GM12801 (cell line): ENCODE measurements around the gene RNF114.

Experiments
- TF ChIP-seq, protein P1 (sequence below): IDR thresholded peaks from one replicate; pipeline ENCODE4 v1.5.1; 2011; ENCODE audit warnings: control low read depth; ENCODE audit not compliant: insufficient read length; ENCODE audit errors: extremely low read depth

RNF114 gene

DNA sequence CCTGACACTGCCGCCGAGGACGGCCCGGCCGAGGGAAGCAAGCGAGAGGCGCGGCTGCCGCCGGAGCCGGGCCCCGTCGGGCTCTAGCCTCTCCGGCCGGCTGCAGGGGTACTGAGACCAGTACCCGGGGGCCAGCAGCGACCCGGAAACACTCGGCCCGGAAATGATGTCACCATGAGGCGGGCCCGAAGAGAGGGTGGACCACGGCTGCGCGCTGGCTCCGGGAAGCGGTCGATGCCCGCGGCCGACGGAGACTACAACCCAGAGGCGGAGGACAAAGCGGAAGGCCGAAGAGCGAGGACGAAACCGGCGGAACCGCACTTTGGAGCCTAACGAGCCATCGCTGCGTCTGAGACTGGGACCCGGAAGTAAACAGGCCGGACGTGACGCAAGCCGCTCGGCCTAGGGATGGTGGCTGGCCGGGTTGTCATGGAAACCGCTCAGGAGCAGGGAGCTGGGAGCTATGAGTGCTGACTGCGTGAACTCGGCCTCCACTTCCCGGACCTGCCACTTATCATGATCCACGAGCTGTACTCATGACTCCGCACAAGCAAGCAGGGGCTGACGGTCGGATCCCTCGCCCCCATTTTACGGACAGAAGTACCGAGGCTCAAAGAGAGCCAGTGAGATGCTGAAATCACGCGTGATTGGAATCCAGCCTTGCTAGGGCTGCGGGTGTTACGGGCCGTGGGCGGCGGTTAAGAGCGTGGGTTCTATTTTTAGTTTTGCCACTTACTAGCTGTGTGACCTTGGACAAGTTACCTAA lies 20.6 kb upstream of the RNF114 start, which contains the start of gene SPATA2:
Gene SPATA2 (minus strand): TSS at position 150 of the 766 bp plus-strand sequence. CDS start 7,039 bp downstream, outside the sequence.
- TF ChIP-seq, protein P1, sequence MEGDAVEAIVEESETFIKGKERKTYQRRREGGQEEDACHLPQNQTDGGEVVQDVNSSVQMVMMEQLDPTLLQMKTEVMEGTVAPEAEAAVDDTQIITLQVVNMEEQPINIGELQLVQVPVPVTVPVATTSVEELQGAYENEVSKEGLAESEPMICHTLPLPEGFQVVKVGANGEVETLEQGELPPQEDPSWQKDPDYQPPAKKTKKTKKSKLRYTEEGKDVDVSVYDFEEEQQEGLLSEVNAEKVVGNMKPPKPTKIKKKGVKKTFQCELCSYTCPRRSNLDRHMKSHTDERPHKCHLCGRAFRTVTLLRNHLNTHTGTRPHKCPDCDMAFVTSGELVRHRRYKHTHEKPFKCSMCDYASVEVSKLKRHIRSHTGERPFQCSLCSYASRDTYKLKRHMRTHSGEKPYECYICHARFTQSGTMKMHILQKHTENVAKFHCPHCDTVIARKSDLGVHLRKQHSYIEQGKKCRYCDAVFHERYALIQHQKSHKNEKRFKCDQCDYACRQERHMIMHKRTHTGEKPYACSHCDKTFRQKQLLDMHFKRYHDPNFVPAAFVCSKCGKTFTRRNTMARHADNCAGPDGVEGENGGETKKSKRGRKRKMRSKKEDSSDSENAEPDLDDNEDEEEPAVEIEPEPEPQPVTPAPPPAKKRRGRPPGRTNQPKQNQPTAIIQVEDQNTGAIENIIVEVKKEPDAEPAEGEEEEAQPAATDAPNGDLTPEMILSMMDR = no peak

DNA sequence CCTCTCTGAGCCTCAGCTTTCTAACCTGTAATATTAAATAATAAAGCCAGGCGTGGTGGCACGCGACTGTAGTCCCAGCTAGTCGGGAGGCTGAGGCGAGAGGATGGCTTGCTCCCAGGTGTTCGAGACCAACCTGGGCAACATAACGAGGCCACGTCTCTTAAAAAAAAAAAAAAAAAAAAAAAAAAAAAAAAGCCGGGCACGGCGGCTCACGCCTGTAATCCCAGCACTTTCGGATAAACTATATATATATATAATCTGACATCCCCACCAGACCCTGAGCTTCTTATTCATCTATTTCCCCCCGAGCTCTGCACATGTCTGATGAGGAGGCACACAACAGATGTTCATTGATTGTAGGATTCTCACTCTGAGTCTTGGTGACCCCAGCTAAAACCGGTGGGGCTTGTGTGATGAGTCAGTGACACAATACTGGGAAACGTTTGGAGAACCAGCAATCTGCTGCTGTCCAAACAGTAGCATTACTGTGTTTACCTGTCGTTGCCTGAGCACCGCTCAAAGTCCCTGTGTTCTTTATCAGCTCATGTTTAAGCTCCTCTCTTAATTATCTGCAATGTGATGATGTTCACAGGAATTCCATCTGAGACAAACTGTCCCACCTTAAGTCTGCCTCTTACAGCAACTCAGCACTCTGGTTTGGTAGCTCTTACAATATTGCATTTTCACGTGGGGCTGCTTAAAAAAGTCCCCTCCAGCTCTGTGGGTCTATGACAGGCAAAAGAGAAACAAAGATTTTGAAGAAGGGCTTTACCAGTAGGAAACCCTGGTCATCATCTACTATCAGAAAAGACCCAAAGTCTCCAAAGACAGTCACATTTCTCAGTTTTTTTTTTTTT lies 19.8 kb upstream of the RNF114 start:
- TF ChIP-seq, protein P1 = no peak

DNA sequence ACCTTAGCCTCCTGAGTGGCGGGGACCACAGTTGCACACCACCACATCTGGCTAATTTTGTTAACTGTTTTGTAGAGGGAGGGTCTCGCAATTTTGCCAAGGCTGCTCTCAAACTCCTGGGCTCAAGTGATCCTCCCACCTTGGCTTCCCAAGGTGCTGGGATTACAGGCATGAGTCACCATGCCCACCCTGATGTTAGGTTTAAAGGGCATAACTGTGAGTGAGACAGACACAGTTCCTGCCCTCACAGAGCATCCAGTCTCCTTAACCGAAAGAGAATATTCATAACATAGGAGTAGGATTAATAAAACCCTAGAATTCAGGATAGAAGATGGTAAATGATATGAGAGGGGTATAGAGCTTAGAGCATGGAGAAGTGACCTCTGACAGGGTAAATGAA lies 17.8 kb upstream of the RNF114 start:
- TF ChIP-seq, protein P1 = no peak

DNA sequence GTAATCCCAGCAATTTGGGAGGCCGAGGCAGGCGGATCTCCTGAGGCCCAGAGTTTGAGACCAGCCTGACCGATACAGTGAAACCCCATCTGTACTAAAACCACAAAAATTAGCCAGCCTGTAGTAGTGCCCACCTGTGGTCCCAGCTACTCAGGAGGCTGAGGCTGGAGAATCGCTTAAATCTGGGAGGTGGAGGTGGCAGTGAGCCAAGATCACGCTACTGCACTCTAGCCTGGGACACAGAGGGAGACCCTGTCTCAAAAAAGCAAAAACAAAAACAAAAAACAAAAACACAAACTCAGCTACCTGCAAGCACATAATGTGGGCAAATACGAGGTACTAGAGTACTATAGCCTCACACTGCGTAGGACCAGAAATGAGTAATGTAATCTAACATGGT lies 17.2 kb upstream of the RNF114 start:
- TF ChIP-seq, protein P1 = no peak

DNA sequence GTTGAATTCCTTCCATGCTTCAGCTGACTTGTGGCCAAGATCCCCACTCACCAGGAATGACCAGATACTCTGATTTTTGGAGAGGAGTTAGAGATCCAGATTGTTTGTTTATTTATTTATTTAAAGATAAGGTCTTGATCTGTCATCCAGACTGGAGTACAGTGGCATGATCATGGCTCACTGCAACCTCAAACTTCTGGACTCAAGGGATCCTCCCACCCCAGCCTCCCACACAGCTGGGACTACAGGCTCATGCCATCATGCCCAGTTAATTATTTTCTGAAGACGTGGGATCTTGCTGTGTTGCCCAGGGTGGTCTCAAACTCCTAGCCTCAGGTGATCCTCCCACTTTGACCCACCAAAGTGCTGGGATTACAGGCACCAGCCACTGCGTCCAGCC lies 16.7 kb upstream of the RNF114 start:
- TF ChIP-seq, protein P1 = no peak

DNA sequence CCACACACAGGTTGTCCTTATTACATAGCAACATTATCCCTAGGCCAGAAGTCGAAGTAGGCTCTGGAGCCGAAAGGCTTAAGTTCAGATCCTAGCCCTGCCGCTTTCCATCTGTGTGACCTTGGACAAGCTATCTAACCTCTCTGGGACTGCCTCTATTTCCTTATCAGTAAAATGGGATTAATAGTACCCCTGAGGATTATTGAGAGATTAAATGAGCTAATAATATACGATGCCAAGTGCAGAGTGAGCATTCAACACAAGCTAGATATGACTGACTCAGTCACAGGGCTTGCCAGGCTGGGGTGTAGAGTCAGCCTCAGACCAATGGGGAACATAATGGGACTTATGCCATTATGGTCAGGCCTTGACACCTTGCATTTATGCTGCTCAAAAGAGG lies 11.9 kb upstream of the RNF114 start:
- TF ChIP-seq, protein P1 = no peak

DNA sequence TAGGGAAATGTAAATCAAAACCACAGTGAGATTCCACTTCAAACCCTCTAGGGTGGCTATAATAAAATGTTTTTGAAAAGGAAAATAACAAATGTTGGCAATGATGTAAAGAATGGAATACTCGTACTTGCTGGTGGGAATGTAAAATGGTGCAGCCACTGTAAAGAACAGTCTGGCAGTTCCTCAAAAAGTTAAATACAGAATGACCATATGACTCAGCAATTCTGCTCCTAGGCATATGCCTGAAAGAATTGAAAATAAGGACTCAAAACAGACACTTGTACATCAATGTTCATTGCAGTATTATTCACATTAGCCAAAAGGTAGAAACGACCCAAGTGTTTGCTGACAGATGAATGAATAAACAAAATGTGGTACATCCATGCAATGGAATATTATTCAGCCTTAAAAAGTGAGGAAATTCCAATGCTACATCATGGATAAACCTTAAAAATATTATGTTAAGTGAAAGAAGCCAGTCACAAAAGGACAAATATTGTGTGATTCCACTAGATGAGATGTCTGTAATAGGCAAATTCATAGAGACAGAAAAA lies 10.2 kb upstream of the RNF114 start:
- TF ChIP-seq, protein P1 = no peak
